ENCODE results near the gene DHRS4. TPM values are rescaled to one million over a fixed set of nuclear protein-coding genes. Genes with fewer than 3 reads are reported as not detected.

Gene DHRS4
- total and polyA plus RNA-seq, 9 of the 15 experiments (the other 6 are each of a cell fraction or from before 2014, with no cell fraction given), result 0.51 to 35.9 (median 10.1) TPM

DNA sequence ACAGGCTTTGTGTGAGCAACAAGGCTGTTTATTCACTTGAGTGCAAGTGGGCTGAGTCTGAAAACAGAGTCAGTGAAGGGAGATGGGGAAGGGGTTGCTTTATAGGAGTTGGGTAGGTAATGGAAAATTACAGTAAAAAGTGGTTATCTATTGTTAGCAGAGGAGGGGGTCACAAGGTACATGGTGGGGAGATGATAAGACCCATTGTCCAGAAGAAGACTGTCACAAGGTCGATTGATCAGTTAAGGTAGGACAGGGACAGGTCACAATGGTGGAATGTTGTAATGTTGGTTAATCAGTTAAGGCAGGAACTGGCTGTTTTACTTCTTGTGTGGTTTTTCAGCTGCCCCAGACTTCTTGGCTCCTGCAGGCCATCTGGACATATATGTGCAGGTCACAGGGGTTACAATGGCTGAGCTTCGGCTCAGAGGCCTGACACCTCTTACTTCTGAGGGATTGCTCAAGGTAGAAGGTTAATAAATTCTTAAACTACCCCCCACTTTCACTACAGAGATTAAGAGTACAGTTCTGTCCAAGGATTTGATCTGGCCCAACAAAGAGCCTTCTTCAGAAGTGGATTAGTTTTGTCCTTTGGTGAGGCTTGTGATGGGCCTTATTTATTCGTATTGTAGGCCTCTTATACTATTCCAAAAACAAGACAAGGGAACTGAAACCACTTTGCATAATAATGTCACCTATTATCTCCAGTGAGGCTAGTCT is 13.8 kb upstream of the DHRS4 start (continued):
- no peak for TF ChIP-seq ZNF740 (CRISPR knock-in tag; IDR thresholded peaks at IDR 0.05)
- TF ChIP-seq ZNF740 (tag; IDR thresholded peaks at IDR 0.05), result peak in 1 of 2 experiments; percentile 61; a peak in 1 of 4 replicates
- TF ChIP-seq DNMT1 (IDR thresholded peaks at IDR 0.05), result no peak
- peak; percentile 82 for TF ChIP-seq PYGO2 (tag; IDR thresholded peaks at IDR 0.05)
- TF ChIP-seq FUS (optimal IDR thresholded peaks at IDR 0.05; ENCODE audit: low read depth, low read length), result no peak
- no peak for TF ChIP-seq SNAPC5 (CRISPR knock-in tag; IDR thresholded peaks at IDR 0.05)
- no peak for TF ChIP-seq ZNF586 (CRISPR knock-in tag; conservative IDR thresholded peaks at IDR 0.05)
- TF ChIP-seq RBM34 (IDR thresholded peaks at IDR 0.05; ENCODE audit: borderline replicate concordance, insufficient read depth, low read length), result no peak
- TF ChIP-seq RAD21 (CRISPR knock-in tag; conservative IDR thresholded peaks at IDR 0.05 in 1 of 2, IDR thresholded peaks at IDR 0.05 in 1 of 2), result 0 out of 4 replicates have a peak, but pooled peaks of 1 of the 2 experiments have one; percentile 9
- TF ChIP-seq MXI1 (IDR thresholded peaks at IDR 0.05; ENCODE audit: low read depth, low read length), result no peak
- no peak for TF ChIP-seq HCFC1 (IDR thresholded peaks at IDR 0.05; ENCODE audit: low read depth, low read length)
- no peak for TF ChIP-seq RFX5 (IDR thresholded peaks at IDR 0.05; ENCODE audit: low read depth, low read length)
- no peak for TF ChIP-seq ZNF143 (CRISPR knock-in tag; IDR thresholded peaks at IDR 0.05)
- TF ChIP-seq ZNF121 (CRISPR knock-in tag; conservative IDR thresholded peaks at IDR 0.05), result no peak
- TF ChIP-seq ZNF316 (IDR thresholded peaks at IDR 0.05), result no peak
- no peak for TF ChIP-seq NBN (IDR thresholded peaks at IDR 0.05; ENCODE audit: low read depth)
- no peak for TF ChIP-seq SRSF9 (IDR thresholded peaks at IDR 0.05; ENCODE audit: borderline replicate concordance, low read depth, low read length)
- TF ChIP-seq, protein P1, sequence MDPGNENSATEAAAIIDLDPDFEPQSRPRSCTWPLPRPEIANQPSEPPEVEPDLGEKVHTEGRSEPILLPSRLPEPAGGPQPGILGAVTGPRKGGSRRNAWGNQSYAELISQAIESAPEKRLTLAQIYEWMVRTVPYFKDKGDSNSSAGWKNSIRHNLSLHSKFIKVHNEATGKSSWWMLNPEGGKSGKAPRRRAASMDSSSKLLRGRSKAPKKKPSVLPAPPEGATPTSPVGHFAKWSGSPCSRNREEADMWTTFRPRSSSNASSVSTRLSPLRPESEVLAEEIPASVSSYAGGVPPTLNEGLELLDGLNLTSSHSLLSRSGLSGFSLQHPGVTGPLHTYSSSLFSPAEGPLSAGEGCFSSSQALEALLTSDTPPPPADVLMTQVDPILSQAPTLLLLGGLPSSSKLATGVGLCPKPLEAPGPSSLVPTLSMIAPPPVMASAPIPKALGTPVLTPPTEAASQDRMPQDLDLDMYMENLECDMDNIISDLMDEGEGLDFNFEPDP (CRISPR knock-in tag; IDR thresholded peaks at IDR 0.05), result no peak
- no peak for TF ChIP-seq USF2 (CRISPR knock-in tag; IDR thresholded peaks at IDR 0.05)
- no peak for TF ChIP-seq KAT2B (IDR thresholded peaks at IDR 0.05; ENCODE audit: low read depth, low read length)
- no peak for TF ChIP-seq SREBF2 (CRISPR knock-in tag; IDR thresholded peaks at IDR 0.05)
- TF ChIP-seq ZNF354B (CRISPR knock-in tag; IDR thresholded peaks at IDR 0.05), result 0 out of 2 replicates have a peak, but pooled peaks have one; percentile 72
- no peak for TF ChIP-seq CREB1 (IDR thresholded peaks at IDR 0.05)
- TF ChIP-seq CREB1 (CRISPR knock-in tag; IDR thresholded peaks at IDR 0.05), result no peak
- peak; percentile 76 for TF ChIP-seq ATF4 (CRISPR knock-in tag; IDR thresholded peaks at IDR 0.05)
- no peak for TF ChIP-seq CHD1 (IDR thresholded peaks at IDR 0.05; ENCODE audit: low read length)
- TF ChIP-seq ZBTB8A (IDR thresholded peaks at IDR 0.05; ENCODE audit: partially characterized antibody), result no peak
